Measurements from ENCODE around the gene LTBR.

Gene LTBR

GRCh38 chr12:6352193-6353173 is 31.5 kb upstream of the LTBR start:
- DNase-seq (ENCODE audit: insufficient read length) = no peak
- TF ChIP-seq POLR2A (IDR thresholded peaks at IDR 0.05; ENCODE audit: low read depth, low read length) (no peak), TAF1 (IDR thresholded peaks at IDR 0.05; ENCODE audit: borderline replicate concordance, low read depth, low read length) (no peak), POLR2AphosphoS5 (IDR thresholded peaks at IDR 0.05; ENCODE audit: low read depth, low read length) (no peak)
- no peak for FAIRE-seq

- TF ChIP-seq POLR2A (IDR thresholded peaks at IDR 0.05; ENCODE audit: low read depth, low read length) (no peak), TAF1 (IDR thresholded peaks at IDR 0.05; ENCODE audit: borderline replicate concordance, low read depth, low read length) (no peak), POLR2AphosphoS5 (IDR thresholded peaks at IDR 0.05; ENCODE audit: low read depth, low read length) (no peak)
- FAIRE-seq = no peak
Measured at GRCh38 chr12:6354495-6355393, 29.2 kb upstream of the LTBR start.

GRCh38 chr12:6355491-6356373 is 28.2 kb upstream of the LTBR start:
- FAIRE-seq (no peak), DNase-seq (ENCODE audit: insufficient read length) (no peak)
- no peak for TF ChIP-seq TAF1 (IDR thresholded peaks at IDR 0.05; ENCODE audit: borderline replicate concordance, low read depth, low read length)
- no peak for TF ChIP-seq POLR2A (IDR thresholded peaks at IDR 0.05; ENCODE audit: low read depth, low read length)
- no peak for TF ChIP-seq POLR2AphosphoS5 (IDR thresholded peaks at IDR 0.05; ENCODE audit: low read depth, low read length)

More at GRCh38 chr12:6354495-6355393, 29.2 kb upstream of the LTBR start:
- DNase-seq (ENCODE audit: insufficient read length) = no peak

- no peak for FAIRE-seq
- TF ChIP-seq POLR2AphosphoS5 (IDR thresholded peaks at IDR 0.05; ENCODE audit: low read depth, low read length) = no peak
- no peak for TF ChIP-seq POLR2A (IDR thresholded peaks at IDR 0.05; ENCODE audit: low read depth, low read length)
- TF ChIP-seq TAF1 (IDR thresholded peaks at IDR 0.05; ENCODE audit: borderline replicate concordance, low read depth, low read length) = no peak
- no peak for DNase-seq (ENCODE audit: insufficient read length)
Measured at GRCh38 chr12:6356374-6356820, 27.6 kb upstream of the LTBR start.

GRCh38 chr12:6358881-6359280 is 25.1 kb upstream of the LTBR start:
- no peak for DNase-seq (ENCODE audit: insufficient read length)
- no peak for FAIRE-seq
- TF ChIP-seq TAF1 (IDR thresholded peaks at IDR 0.05; ENCODE audit: borderline replicate concordance, low read depth, low read length) = no peak

- TF ChIP-seq POLR2A (IDR thresholded peaks at IDR 0.05; ENCODE audit: low read depth, low read length) = no peak
- no peak for TF ChIP-seq POLR2AphosphoS5 (IDR thresholded peaks at IDR 0.05; ENCODE audit: low read depth, low read length)
- TF ChIP-seq TAF1 (IDR thresholded peaks at IDR 0.05; ENCODE audit: borderline replicate concordance, low read depth, low read length) = no peak
- DNase-seq (ENCODE audit: insufficient read length) (no peak), FAIRE-seq (no peak)
Measured at GRCh38 chr12:6360080-6360571, 23.8 kb upstream of the LTBR start.

- no peak for DNase-seq (ENCODE audit: insufficient read length)
- TF ChIP-seq TAF1 (IDR thresholded peaks at IDR 0.05; ENCODE audit: borderline replicate concordance, low read depth, low read length) (no peak), POLR2AphosphoS5 (IDR thresholded peaks at IDR 0.05; ENCODE audit: low read depth, low read length) (no peak), POLR2A (IDR thresholded peaks at IDR 0.05; ENCODE audit: low read depth, low read length) (no peak)
- FAIRE-seq = no peak
Measured at GRCh38 chr12:6360578-6361490, 23.1 kb upstream of the LTBR start.

GRCh38 chr12:6361834-6362233 is 22.1 kb upstream of the LTBR start:
- DNase-seq (ENCODE audit: insufficient read length) = no peak
- no peak for FAIRE-seq

GRCh38 chr12:6362403-6362802 is 21.6 kb upstream of the LTBR start:
- FAIRE-seq = no peak
- TF ChIP-seq POLR2A (IDR thresholded peaks at IDR 0.05; ENCODE audit: low read depth, low read length) (no peak), POLR2AphosphoS5 (IDR thresholded peaks at IDR 0.05; ENCODE audit: low read depth, low read length) (no peak), TAF1 (IDR thresholded peaks at IDR 0.05; ENCODE audit: borderline replicate concordance, low read depth, low read length) (no peak)
- no peak for DNase-seq (ENCODE audit: insufficient read length)

More at GRCh38 chr12:6361834-6362233, 22.1 kb upstream of the LTBR start:
- no peak for TF ChIP-seq POLR2AphosphoS5 (IDR thresholded peaks at IDR 0.05; ENCODE audit: low read depth, low read length)
- TF ChIP-seq POLR2A (IDR thresholded peaks at IDR 0.05; ENCODE audit: low read depth, low read length) = no peak
- TF ChIP-seq TAF1 (IDR thresholded peaks at IDR 0.05; ENCODE audit: borderline replicate concordance, low read depth, low read length) = no peak

- TF ChIP-seq TAF1 (IDR thresholded peaks at IDR 0.05; ENCODE audit: borderline replicate concordance, low read depth, low read length) (no peak), POLR2AphosphoS5 (IDR thresholded peaks at IDR 0.05; ENCODE audit: low read depth, low read length) (no peak)
- no peak for DNase-seq (ENCODE audit: insufficient read length)
- no peak for FAIRE-seq
Measured at GRCh38 chr12:6363010-6363329, 21.0 kb upstream of the LTBR start.

All from GM12892 (cell line).